A673 (cell line): ENCODE data around the gene DNAAF5. TPM values are rescaled to one million over a fixed set of nuclear protein-coding genes. Genes with fewer than 3 reads are reported as not detected.

Source experiments
- BruUV-seq: library from RNA; stranded (reverse); fragments of 400-500 nt; replicated peaks from 2 replicates; lab custom pipeline; 2021; lab: Mats Ljungman, UMichigan
- CTCF ChIA-PET: fragments of 300-600 bp; sonication (Branson Sonifier 250); formaldehyde crosslinking; loops from one replicate; lab custom pipeline; 2022; ENCODE audit warnings: antibody characterized with exemption; lab: Charles Lee
- POLR2A ChIA-PET: fragments of 300-600 bp; sonication (Branson Sonifier 250); formaldehyde crosslinking; loops from one replicate; lab custom pipeline; 2022; ENCODE audit warnings: antibody characterized with exemption; ENCODE audit not compliant: low non-redundant PET; lab: Charles Lee
- DNase-seq: peaks from one replicate; pipeline ENCODE4 v3.0.0-alpha.2; 2015; ENCODE audit warnings: low spot score
- H3K27ac ChIP-seq: fragments of 200-600 bp; sonication (generic); 2 replicates; pipeline ENCODE4 v1.5.1; 2016; ENCODE audit warnings: mixed run types, low read depth, mild to moderate bottlenecking, mixed read lengths, antibody characterized with exemption, low read length; ENCODE audit not compliant: poor library complexity, severe bottlenecking
- H3K27me3 ChIP-seq: fragments of 200-600 bp; sonication (generic); replicated peaks from 2 replicates; pipeline ENCODE4 v1.6.1; 2017; ENCODE audit warnings: mixed run types, low read depth, mild to moderate bottlenecking, mixed read lengths, antibody characterized with exemption, low read length; ENCODE audit not compliant: insufficient read depth, poor library complexity
- H3K36me3 ChIP-seq: fragments of 200-600 bp; sonication (generic); 2 replicates; pipeline ENCODE4 v1.6.1; 2016; ENCODE audit warnings: mixed run types, mild to moderate bottlenecking, mixed read lengths, antibody characterized with exemption, low read length; ENCODE audit not compliant: insufficient read depth, poor library complexity, severe bottlenecking
- H3K4me1 ChIP-seq: fragments of 200-600 bp; sonication (generic); 2 replicates; pipeline ENCODE4 v1.6.1; 2017; ENCODE audit warnings: mixed run types, mild to moderate bottlenecking, mixed read lengths, antibody characterized with exemption, low read length; ENCODE audit not compliant: insufficient read depth, poor library complexity, severe bottlenecking
- H3K4me3 ChIP-seq: fragments of 200-600 bp; sonication (generic); 2 replicates; pipeline ENCODE4 v1.5.1; 2016; ENCODE audit warnings: low read depth, mixed run types, mild to moderate bottlenecking, mixed read lengths, low read length; ENCODE audit not compliant: poor library complexity, severe bottlenecking
- H3K9me3 ChIP-seq: fragments of 200-600 bp; sonication (generic); 2 replicates; pipeline ENCODE4 v1.6.1; 2016; ENCODE audit warnings: mixed run types, low read depth, mild to moderate bottlenecking, mixed read lengths, antibody characterized with exemption, low read length; ENCODE audit not compliant: poor library complexity, severe bottlenecking
- EZH2 ChIP-seq: fragments of 200-600 bp; sonication (generic); IDR thresholded peaks from 2 replicates; pipeline ENCODE4 v1.6.1; 2017; ENCODE audit warnings: borderline replicate concordance, low read depth, mild to moderate bottlenecking, mixed read lengths, antibody characterized with exemption, low read length; ENCODE audit not compliant: poor library complexity, severe bottlenecking
- intact Hi-C: fragments of 100-400 bp; cut with micrococcal nuclease; formaldehyde crosslinking; loops from one replicate; pipeline ENCODE4 v1.10.0; 2022; ENCODE audit not compliant: unreplicated experiment
- total RNA-seq: library from RNA; stranded (reverse); gene quantifications from 2 replicates; pipeline ENCODE4 v1.2.3, GENCODE V29; 2021
- TF ChIP-seq, protein P1 (sequence below): fragments of 300-800, 200-600 bp; sonication (generic); conservative IDR thresholded peaks from 2 replicates; pipeline ENCODE4 v1.5.1; 2017; ENCODE audit warnings: low read depth, mild to moderate bottlenecking, antibody characterized with exemption, low read length, moderate library complexity, mixed read lengths

DNAAF5 gene
- total RNA-seq, 1 experiment from 2014 or later = 78.1 TPM

DNA sequence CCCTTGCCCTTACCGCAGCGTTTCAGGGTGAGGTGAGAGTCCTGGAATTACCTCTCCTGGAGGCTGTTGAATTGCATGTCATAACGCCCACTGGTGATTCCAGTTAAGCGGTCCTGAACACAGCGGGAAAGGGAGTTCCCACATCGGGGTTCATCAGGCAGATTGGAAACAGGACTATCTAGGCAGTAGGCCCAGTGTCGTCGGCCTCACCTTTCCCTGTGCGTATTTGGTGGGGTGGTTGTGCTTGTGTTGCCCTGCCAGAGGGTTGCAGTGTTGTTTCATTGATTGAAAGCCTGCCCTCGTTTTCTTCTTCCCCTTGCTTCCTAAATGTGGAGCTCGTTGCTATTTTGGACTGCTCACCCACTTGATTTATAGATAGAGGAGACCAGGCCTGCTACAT lies 95.2 kb downstream of the DNAAF5 start:
- H3K27me3 ChIP-seq = no peaks in the 10 kb centered on the region
- no peak for DNase-seq
- CTCF ChIA-PET = interaction anchor here (1.0 kb wide), 1 partner anchor 51 kb away, joined by 3 read pairs; no protein-coding TSS in a partner anchor
- H3K4me1 ChIP-seq = peaks cover 61% of the 10 kb centered on the region
- POLR2A ChIA-PET = no interaction called here
- no peaks in the 10 kb centered on the region for H3K36me3 ChIP-seq
- H3K9me3 ChIP-seq = no peaks in the 10 kb centered on the region
- H3K4me3 ChIP-seq = no peak overlapping the region
- intact Hi-C loops = loop anchor here (5.0 kb wide), 1 partner anchor 51 kb away; no protein-coding TSS in a partner anchor
- BruUV-seq = no TSS peak
- H3K27ac ChIP-seq = peak overlapping the region; percentile 47
- TF ChIP-seq, protein P1, sequence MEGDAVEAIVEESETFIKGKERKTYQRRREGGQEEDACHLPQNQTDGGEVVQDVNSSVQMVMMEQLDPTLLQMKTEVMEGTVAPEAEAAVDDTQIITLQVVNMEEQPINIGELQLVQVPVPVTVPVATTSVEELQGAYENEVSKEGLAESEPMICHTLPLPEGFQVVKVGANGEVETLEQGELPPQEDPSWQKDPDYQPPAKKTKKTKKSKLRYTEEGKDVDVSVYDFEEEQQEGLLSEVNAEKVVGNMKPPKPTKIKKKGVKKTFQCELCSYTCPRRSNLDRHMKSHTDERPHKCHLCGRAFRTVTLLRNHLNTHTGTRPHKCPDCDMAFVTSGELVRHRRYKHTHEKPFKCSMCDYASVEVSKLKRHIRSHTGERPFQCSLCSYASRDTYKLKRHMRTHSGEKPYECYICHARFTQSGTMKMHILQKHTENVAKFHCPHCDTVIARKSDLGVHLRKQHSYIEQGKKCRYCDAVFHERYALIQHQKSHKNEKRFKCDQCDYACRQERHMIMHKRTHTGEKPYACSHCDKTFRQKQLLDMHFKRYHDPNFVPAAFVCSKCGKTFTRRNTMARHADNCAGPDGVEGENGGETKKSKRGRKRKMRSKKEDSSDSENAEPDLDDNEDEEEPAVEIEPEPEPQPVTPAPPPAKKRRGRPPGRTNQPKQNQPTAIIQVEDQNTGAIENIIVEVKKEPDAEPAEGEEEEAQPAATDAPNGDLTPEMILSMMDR = 0 out of 2 replicates have a peak, but pooled peaks have one; percentile 18
- no peak for TF ChIP-seq EZH2

DNA sequence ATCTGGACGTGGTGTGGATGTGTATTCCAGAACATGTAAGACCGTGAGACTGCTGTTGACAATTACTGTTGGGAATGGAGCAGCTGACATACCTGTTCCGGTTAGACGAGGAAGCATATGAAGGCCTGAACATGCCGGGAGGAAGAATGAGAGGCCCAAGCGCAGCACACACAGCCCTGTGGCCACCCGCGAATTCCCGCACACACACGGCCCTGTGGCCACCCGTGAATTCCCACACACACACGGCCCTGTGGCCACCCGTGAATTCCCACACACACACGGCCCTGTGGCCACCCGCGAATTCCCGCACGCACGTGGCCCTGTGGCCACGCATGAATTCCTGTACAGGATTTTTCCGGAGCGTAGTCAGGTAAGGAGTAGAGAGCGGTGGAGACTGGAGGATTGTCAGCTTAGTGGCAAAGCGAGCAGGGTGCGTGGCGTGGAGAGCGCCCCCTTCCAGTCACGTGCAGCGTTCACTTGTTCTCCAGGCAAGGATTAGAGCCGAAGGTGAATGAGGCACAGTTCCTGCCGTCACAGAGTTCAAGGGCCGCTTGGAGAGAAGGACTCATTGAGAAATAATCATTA lies 96.3 kb downstream of the DNAAF5 start:
- ChIA-PET CTCF (no interaction called here), POLR2A (no interaction called here)
- Histone ChIP-seq H3K27me3 (no peaks in the 10 kb centered on the region), H3K4me3 (no peak overlapping the region), H3K27ac (peak overlapping the region; percentile 39), H3K36me3 (no peaks in the 10 kb centered on the region), H3K9me3 (no peaks in the 10 kb centered on the region), H3K4me1 (peaks cover 62% of the 10 kb centered on the region)
- no TSS peak for BruUV-seq
- DNase-seq = no peak
- TF ChIP-seq, protein P1 = peak; percentile 47
- no peak for TF ChIP-seq EZH2
- intact Hi-C loops = loop anchor here (5.0 kb wide), 1 partner anchor 50 kb away; no protein-coding TSS in a partner anchor

DNA sequence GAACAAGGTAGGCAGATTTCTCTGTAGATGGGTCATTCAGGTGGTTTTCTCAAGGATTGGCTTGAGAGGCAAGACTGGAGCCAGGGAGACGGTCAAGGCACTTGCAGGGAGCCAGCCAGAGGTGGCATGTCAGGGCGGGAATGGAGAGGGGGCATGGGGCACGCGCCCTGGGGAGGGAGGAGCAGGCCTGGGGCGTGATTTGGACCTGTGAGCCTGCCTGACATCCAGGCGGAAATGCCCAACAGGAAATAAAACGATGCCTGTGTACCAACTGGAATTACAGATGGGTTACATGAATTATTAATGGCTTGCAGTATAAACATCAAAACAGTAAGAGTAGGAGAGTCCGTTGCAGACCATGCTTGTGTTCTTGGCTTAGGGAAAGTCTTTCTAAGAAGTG lies 97.2 kb downstream of the DNAAF5 start:
- Histone ChIP-seq H3K4me3 (no peak overlapping the region), H3K27me3 (no peaks in the 10 kb centered on the region), H3K9me3 (no peaks in the 10 kb centered on the region), H3K36me3 (no peaks in the 10 kb centered on the region), H3K27ac (peak overlapping the region; percentile 9), H3K4me1 (peaks cover 57% of the 10 kb centered on the region)
- BruUV-seq = no TSS peak
- POLR2A ChIA-PET = no interaction called here
- intact Hi-C loops = loop anchor here (5.0 kb wide), 1 partner anchor 49 kb away; no protein-coding TSS in a partner anchor
- TF ChIP-seq EZH2 = no peak
- peak; percentile 71 for DNase-seq
- CTCF ChIA-PET = no interaction called here
